ENCODE results near the gene LIMK1. TPM values are rescaled to one million over a fixed set of nuclear protein-coding genes. Genes with fewer than 3 reads are reported as not detected.

Gene LIMK1
- total RNA-seq (10 to 100 TPM; 14.7 to 18.9 TPM), polyA plus RNA-seq (1 to 10 TPM; 6.1 to 8.4 TPM)
- long read RNA-seq, donor 1, partial matches to known transcripts = 6 of 6 reads
- long read RNA-seq, donor 1, other reads (novel, unspliced or antisense) = 0 of 6 reads
- long read RNA-seq, donor 2, partial matches to known transcripts = 0 of 3 reads
- long read RNA-seq, donor 2, other reads (novel, unspliced or antisense) = 3 of 3 reads

GRCh38 chr7:74083117-74083876 is at the start of gene LIMK1:
Gene LIMK1 (plus strand): TSS chr7:74083804. CDS start chr7:74083991, 187 bp downstream.
- 10 to 16% methylated on average over 38 to 71 of the region's 71 CpGs for WGBS, 2 donors
- ATAC-seq (ENCODE audit: low FRiP score) = peak; percentile 89
- H3K4me1 ChIP-seq (ENCODE audit: control insufficient read depth in 1 of 2, insufficient read depth in 2 of 2, low read length in 2 of 2) = peaks cover 0 to 3% of the 10 kb centered on the region in 2 donors

DNA sequence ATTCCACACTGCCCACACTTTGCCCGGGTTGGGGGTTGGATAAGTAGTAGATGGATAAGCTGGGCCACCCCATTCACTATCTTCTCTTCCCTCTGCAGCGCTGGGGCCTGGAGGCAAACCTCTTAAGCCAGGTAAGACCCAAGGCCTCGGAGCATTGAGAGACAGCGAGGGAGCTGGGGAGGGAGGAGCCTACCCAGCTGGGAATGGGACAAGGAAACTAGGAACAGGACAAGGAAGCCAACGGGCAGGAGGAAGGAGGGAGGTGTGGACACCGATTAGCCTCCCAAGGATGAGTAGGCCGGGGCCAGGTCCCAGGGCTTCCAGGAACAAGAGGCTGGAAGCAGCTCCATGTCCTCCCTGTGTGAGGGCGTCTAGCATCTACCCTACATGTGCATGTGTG is 46.0 kb upstream of the LIMK1 start:
- 23 to 27% methylated on average over 8 of the region's 8 CpGs for WGBS, 2 donors
- intact Hi-C loops (cut with DNase I) = no loop called here
- Histone ChIP-seq H3K27me3 (ENCODE audit: control insufficient read depth in 1 of 2, insufficient read depth in 2 of 2, low read length in 1 of 2) (no peaks in the 10 kb centered on the region), H3K4me1 (ENCODE audit: control insufficient read depth in 1 of 2, insufficient read depth in 2 of 2, low read length in 2 of 2) (no peaks in the 10 kb centered on the region), H3K36me3 (ENCODE audit: control insufficient read depth in 1 of 2, insufficient read depth in 2 of 2, low read length in 1 of 2) (peaks cover 0 to 14% of the 10 kb centered on the region in 2 donors), H3K27ac (ENCODE audit: low read depth in 1 of 2, low read length in 2 of 2) (peak overlapping the region; percentile 12 to 79), H3K4me3 (ENCODE audit: low read length in 2 of 2) (no peak overlapping the region), H3K9me3 (ENCODE audit: control insufficient read depth, low read length) (no peaks in the 10 kb centered on the region)
- ATAC-seq (ENCODE audit: low FRiP score) = peak; percentile 0
- peak in 1 of 2 donors; percentile 80 for DNase-seq

More at GRCh38 chr7:74083117-74083876, at the start of gene LIMK1:
- DNase-seq = peak; percentile 87 to 93
- intact Hi-C loops (cut with DNase I) = loop anchor here in 1 of 2 donors (5.0 kb wide), 1 partner anchor 94 kb away; no protein-coding TSS in a partner anchor
- H3K36me3 ChIP-seq (ENCODE audit: control insufficient read depth in 1 of 2, insufficient read depth in 2 of 2, low read length in 1 of 2) = no peaks in the 10 kb centered on the region
- H3K4me3 ChIP-seq (ENCODE audit: low read length in 2 of 2) = peak within 1 kb of the TSS; percentile 93 to 98
- no peaks in the 10 kb centered on the region for H3K9me3 ChIP-seq (ENCODE audit: control insufficient read depth, low read length)
- no peak within 1 kb of the TSS for H3K27ac ChIP-seq (ENCODE audit: low read depth in 1 of 2, low read length in 2 of 2)
- H3K27me3 ChIP-seq (ENCODE audit: control insufficient read depth in 1 of 2, insufficient read depth in 2 of 2, low read length in 1 of 2) = no peaks in the 10 kb centered on the region

DNA sequence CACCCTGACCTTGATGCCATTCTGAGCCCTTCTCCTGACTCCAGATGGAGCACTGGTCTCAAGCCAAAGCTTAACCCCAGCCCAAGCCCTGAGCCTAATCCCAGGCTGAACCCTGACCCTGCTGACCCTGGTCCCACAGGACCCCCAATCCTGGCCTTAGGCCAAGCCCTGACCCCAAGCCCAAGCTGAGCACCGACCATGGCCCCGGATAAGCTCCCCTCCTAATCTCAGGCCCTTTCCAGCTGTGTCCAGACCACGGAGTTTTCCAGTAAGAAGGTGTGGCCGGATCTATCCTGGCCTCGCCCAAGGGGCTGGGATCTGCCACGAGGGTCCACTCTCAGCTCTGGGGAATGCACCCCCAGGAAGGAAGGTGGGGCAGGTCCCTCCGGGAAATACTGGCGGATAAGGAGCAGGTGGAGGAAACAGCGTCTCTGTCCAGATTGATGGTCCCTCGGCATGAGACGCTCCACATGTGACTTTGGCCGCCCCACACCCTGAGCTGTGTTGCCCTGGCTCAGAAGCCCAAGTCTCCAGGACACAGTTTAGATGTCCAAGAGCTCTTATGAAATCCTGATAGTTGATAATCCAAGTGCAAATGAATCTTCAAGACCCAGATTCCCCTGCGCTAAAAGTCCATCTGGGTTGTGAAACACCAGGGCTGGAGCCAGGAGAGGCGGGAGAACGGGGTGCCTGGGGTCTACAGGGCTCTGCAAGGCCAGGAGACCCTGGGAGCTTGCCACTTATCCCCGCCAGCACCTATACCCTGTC is 45.2 kb upstream of the LIMK1 start:
- Histone ChIP-seq H3K27me3 (ENCODE audit: control insufficient read depth in 1 of 2, insufficient read depth in 2 of 2, low read length in 1 of 2) (no peaks in the 10 kb centered on the region), H3K36me3 (ENCODE audit: control insufficient read depth in 1 of 2, insufficient read depth in 2 of 2, low read length in 1 of 2) (peaks cover 0 to 14% of the 10 kb centered on the region in 2 donors), H3K27ac (ENCODE audit: low read depth in 1 of 2, low read length in 2 of 2) (peak overlapping the region; percentile 12 to 79), H3K4me1 (ENCODE audit: control insufficient read depth in 1 of 2, insufficient read depth in 2 of 2, low read length in 2 of 2) (no peaks in the 10 kb centered on the region), H3K4me3 (ENCODE audit: low read length in 2 of 2) (no peak overlapping the region), H3K9me3 (ENCODE audit: control insufficient read depth, low read length) (no peaks in the 10 kb centered on the region)
- intact Hi-C loops (cut with DNase I) = no loop called here
- peak; percentile 34 for ATAC-seq (ENCODE audit: low FRiP score)
- DNase-seq = peak in 1 of 2 donors; percentile 65
- 31% methylated on average over 16 of the region's 16 CpGs for WGBS, 2 donors

DNA sequence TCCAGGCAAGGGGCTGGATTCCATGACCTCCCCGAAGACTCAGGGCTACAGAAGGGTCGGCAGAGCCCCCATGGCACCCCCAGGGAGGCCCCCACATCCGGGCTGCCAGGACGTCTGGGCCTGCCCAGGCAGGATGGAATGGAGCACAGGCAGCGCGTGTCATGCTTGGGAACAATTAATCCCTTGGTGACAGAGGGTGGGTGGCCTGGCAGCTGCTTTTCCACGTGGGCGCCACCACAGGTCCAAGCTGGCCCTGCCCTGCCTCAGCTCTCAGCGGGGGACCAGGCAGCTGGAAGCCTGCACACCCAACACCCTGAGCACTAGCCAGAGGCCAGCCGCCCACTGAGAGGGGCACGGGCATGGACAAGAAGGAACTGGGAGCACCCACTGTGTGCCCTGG is 44.3 kb upstream of the LIMK1 start:
- intact Hi-C loops (cut with DNase I) = no loop called here
- Histone ChIP-seq H3K4me3 (ENCODE audit: low read length in 2 of 2) (no peak overlapping the region), H3K36me3 (ENCODE audit: control insufficient read depth in 1 of 2, insufficient read depth in 2 of 2, low read length in 1 of 2) (peaks cover 0 to 14% of the 10 kb centered on the region in 2 donors), H3K27ac (ENCODE audit: low read depth in 1 of 2, low read length in 2 of 2) (peak overlapping the region; percentile 6 to 36), H3K4me1 (ENCODE audit: control insufficient read depth in 1 of 2, insufficient read depth in 2 of 2, low read length in 2 of 2) (no peaks in the 10 kb centered on the region), H3K9me3 (ENCODE audit: control insufficient read depth, low read length) (no peaks in the 10 kb centered on the region), H3K27me3 (ENCODE audit: control insufficient read depth in 1 of 2, insufficient read depth in 2 of 2, low read length in 1 of 2) (no peaks in the 10 kb centered on the region)
- DNase-seq (peak in 1 of 2 donors; percentile 63), ATAC-seq (ENCODE audit: low FRiP score) (no peak)
- 11 to 12% methylated on average over 11 of the region's 11 CpGs for WGBS, 2 donors

DNA sequence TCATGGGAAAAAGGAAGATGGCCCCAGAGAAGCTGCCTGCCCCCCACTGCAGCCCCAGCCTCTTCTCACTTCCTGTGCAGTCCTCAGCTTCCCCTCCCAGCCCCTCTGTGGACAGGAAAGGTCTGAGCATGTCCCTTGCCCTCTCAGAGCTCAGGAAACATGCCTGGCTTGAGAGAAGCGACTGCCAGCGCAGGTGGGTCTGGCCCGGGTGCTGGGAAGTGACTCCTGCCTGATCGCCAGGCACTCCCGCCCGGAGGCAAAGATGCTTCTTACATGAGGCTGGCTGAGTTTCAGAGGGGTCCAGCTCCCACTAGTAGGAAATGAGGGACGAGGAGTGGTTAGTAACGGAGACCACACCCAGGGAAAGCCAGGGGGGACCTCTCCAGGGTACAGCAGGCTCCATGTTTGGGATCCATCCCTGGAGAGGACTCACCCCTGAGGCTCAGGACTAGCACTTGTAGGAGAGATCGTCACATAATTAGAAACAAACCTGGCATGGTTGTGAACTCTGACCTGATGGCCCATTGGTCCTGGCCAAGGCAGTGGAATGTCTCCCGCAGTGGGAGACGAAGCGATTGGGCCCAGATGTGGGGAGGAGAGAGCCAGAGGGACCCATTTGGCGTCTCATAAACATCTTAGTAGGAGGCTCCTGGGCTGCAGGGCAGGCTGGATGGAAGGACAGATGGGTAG is 43.4 kb upstream of the LIMK1 start:
- intact Hi-C loops (cut with DNase I) = no loop called here
- H3K4me1 ChIP-seq (ENCODE audit: control insufficient read depth in 1 of 2, insufficient read depth in 2 of 2, low read length in 2 of 2) = no peaks in the 10 kb centered on the region

DNA sequence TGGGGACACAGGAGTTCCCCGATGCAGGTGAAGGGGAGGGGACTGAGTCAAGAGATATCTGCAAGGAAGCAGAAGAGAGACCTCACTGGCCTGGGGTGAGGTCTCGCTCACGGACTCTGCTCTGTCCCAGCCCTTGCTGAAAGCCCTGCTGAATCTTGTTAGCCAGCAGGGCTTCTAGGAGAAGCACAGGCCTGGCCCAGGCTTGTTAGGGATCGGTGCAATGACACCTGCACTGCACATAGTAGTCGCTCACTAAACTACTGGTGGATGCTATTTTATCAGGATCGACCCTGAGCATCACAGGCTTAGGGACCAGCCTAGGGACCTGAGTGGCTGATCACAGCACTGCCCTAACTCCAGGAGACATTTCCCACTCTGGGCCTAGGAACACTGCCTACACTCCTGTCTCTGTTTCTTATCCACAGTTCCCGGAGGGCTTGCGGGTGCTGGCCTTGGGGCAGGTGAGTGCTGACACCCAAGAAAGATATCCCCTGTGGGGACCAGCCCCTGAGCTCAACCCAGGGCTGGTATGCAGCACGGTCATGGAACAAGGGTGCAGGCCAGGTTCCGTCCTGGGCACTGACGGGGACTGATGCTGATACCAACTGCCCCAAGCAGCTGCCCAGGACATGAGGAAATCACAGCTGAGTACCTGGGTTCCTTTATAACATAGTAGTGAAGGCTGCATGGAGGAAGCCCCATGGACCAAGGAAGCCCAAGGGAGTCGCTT is 42.6 kb upstream of the LIMK1 start:
- H3K9me3 ChIP-seq (ENCODE audit: control insufficient read depth, low read length) = no peaks in the 10 kb centered on the region
- ATAC-seq (ENCODE audit: low FRiP score) = no peak
- intact Hi-C loops (cut with DNase I) = no loop called here
- no peak overlapping the region for H3K4me3 ChIP-seq (ENCODE audit: low read length in 2 of 2)
- H3K27me3 ChIP-seq (ENCODE audit: control insufficient read depth in 1 of 2, insufficient read depth in 2 of 2, low read length in 1 of 2) = no peaks in the 10 kb centered on the region
- peak overlapping the region; percentile 19 to 31 for H3K27ac ChIP-seq (ENCODE audit: low read depth in 1 of 2, low read length in 2 of 2)
- peaks cover 0 to 15% of the 10 kb centered on the region in 2 donors for H3K36me3 ChIP-seq (ENCODE audit: control insufficient read depth in 1 of 2, insufficient read depth in 2 of 2, low read length in 1 of 2)
- DNase-seq = no peak
- H3K4me1 ChIP-seq (ENCODE audit: control insufficient read depth in 1 of 2, insufficient read depth in 2 of 2, low read length in 2 of 2) = no peaks in the 10 kb centered on the region
- 40% methylated on average over 12 of the region's 12 CpGs for WGBS, 2 donors

More for the DNA sequence above, 43.4 kb upstream of the LIMK1 start:
- DNase-seq (no peak), ATAC-seq (ENCODE audit: low FRiP score) (no peak)
- Histone ChIP-seq H3K27me3 (ENCODE audit: control insufficient read depth in 1 of 2, insufficient read depth in 2 of 2, low read length in 1 of 2) (no peaks in the 10 kb centered on the region), H3K36me3 (ENCODE audit: control insufficient read depth in 1 of 2, insufficient read depth in 2 of 2, low read length in 1 of 2) (peaks cover 0 to 14% of the 10 kb centered on the region in 2 donors), H3K27ac (ENCODE audit: low read depth in 1 of 2, low read length in 2 of 2) (peak overlapping the region; percentile 19 to 31), H3K4me3 (ENCODE audit: low read length in 2 of 2) (no peak overlapping the region), H3K9me3 (ENCODE audit: control insufficient read depth, low read length) (no peaks in the 10 kb centered on the region)
- WGBS, 2 donors = 19 to 25% methylated on average over 13 of the region's 13 CpGs

- H3K36me3 ChIP-seq (ENCODE audit: control insufficient read depth in 1 of 2, insufficient read depth in 2 of 2, low read length in 1 of 2) = peaks cover 0 to 16% of the 10 kb centered on the region in 2 donors
Measured at GRCh38 chr7:74042746-74043522, 40.7 kb upstream of the LIMK1 start.

More at GRCh38 chr7:74042746-74043522, 40.7 kb upstream of the LIMK1 start:
- no peak for ATAC-seq (ENCODE audit: low FRiP score)
- no peak overlapping the region for H3K4me3 ChIP-seq (ENCODE audit: low read length in 2 of 2)
- H3K4me1 ChIP-seq (ENCODE audit: control insufficient read depth in 1 of 2, insufficient read depth in 2 of 2, low read length in 2 of 2) = no peaks in the 10 kb centered on the region
- H3K9me3 ChIP-seq (ENCODE audit: control insufficient read depth, low read length) = no peaks in the 10 kb centered on the region
- peak in 1 of 2 donors; percentile 74 for DNase-seq
- 27% methylated on average over 22 to 24 of the region's 24 CpGs for WGBS, 2 donors
- intact Hi-C loops (cut with DNase I) = no loop called here
- H3K27ac ChIP-seq (ENCODE audit: low read depth in 1 of 2, low read length in 2 of 2) = peak overlapping the region in 1 of 2 donors; percentile 30
- H3K27me3 ChIP-seq (ENCODE audit: control insufficient read depth in 1 of 2, insufficient read depth in 2 of 2, low read length in 1 of 2) = no peaks in the 10 kb centered on the region
